Karpas-422 (cell line): ENCODE data around the gene MGMT. TPM values are rescaled to one million over a fixed set of nuclear protein-coding genes. Genes with fewer than 3 reads are reported as not detected.

Source experiments
- DNase-seq: peaks from one replicate; pipeline ENCODE4 v3.0.0-alpha.2; 2015
- H2AFZ ChIP-seq: fragments of 200-600 bp; sonication (generic); 2 replicates; pipeline ENCODE4 v1.6.1; 2014; ENCODE audit warnings: antibody characterized with exemption, low read length, mixed read lengths
- H3K27ac ChIP-seq: fragments of 200-600 bp; sonication (generic); 2 replicates; pipeline ENCODE4 v1.5.1; 2014; ENCODE audit warnings: mild to moderate bottlenecking, low read length, moderate library complexity
- H3K27me3 ChIP-seq: fragments of 200-600 bp; sonication (generic); 2 replicates; pipeline ENCODE4 v1.6.1; 2014; ENCODE audit warnings: low read length, mixed read lengths
- H3K36me3 ChIP-seq: fragments of 200-600 bp; sonication (generic); 2 replicates; pipeline ENCODE4 v1.6.1; 2014; ENCODE audit warnings: low read length, mixed read lengths; ENCODE audit not compliant: insufficient read depth
- H3K4me1 ChIP-seq: fragments of 200-600 bp; sonication (generic); 2 replicates; pipeline ENCODE4 v1.6.1; 2014; ENCODE audit warnings: mild to moderate bottlenecking, low read length, mixed read lengths
- H3K4me2 ChIP-seq: fragments of 200-600 bp; sonication (generic); 2 replicates; pipeline ENCODE4 v1.6.1; 2014; ENCODE audit warnings: low read length, low read depth, mild to moderate bottlenecking; ENCODE audit not compliant: poor library complexity, severe bottlenecking
- H3K4me3 ChIP-seq: fragments of 200-600 bp; sonication (generic); 2 replicates; pipeline ENCODE4 v1.5.1; 2014; ENCODE audit warnings: mild to moderate bottlenecking, antibody characterized with exemption, low read length, mixed read lengths
- H3K79me2 ChIP-seq: fragments of 200-600 bp; sonication (generic); 2 replicates; pipeline ENCODE4 v1.6.1; 2014; ENCODE audit warnings: mild to moderate bottlenecking, low read length, mixed read lengths
- H3K9ac ChIP-seq: fragments of 200-600 bp; sonication (generic); 2 replicates; pipeline ENCODE4 v1.6.0; 2014; ENCODE audit warnings: low read length
- H3K9me2 ChIP-seq: fragments of 200-600 bp; sonication (generic), shearing (Covaris generic); replicated peaks from 2 replicates; pipeline ENCODE4 v1.6.0; 2014; ENCODE audit warnings: mild to moderate bottlenecking, low read length, moderate library complexity; ENCODE audit not compliant: insufficient read depth
- H3K9me3 ChIP-seq: fragments of 300-700, 200-600 bp; sonication (generic); 2 replicates; pipeline ENCODE4 v1.6.1; 2014; ENCODE audit warnings: low read length, mixed read lengths
- H4K20me1 ChIP-seq: fragments of 200-600 bp; sonication (generic); 2 replicates; pipeline ENCODE4 v1.6.1; 2014; ENCODE audit warnings: mild to moderate bottlenecking, antibody characterized with exemption, low read length, low read depth; ENCODE audit not compliant: insufficient read depth
- total RNA-seq: library from RNA; depleted of rRNA; stranded (reverse); fragments of >200 nt; shearing (Covaris generic); gene quantifications from 2 replicates; pipeline ENCODE4 v1.2.3, GENCODE V29; 2014; ENCODE audit warnings: low replicate concordance

The MGMT gene
- total RNA-seq, 1 experiment from 2014 or later: 22.5 TPM

DNA sequence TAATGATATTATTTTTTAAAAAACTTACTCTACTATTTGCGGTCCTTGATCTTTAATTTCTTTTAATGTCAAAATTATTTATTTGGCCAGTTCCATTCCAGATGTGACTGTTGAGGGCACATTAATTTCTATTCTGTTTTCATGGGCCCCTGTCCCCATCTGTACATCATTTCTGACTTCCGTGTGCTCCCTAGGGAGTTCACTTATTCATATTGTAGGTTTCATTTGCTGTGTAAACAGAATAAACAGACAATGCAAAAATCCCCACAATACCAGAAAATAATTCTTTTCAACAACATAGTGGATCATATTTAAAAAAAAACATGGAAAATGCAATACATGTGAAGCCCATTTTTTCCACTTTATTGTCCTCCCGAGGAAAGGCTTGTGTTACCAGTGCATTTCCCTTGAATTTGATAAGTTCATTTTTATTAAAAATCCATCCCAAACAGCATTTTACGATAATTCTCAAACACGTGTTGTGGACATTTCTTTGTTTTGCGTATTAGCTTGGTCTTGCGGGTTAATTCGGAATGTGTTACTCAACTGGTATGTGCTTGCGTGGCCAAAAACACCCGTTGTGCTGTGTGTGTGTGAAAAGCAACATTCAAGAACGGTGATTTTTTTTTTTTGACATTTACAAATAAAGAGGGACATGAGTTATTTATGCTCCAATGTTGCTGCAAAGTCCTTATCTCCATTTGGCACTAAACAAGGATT is 138.4 kb downstream of the MGMT start:
- peak; percentile 32 for DNase-seq
- no peak overlapping the region for H3K9ac ChIP-seq
- H3K27ac ChIP-seq: no peak overlapping the region
- H3K36me3 ChIP-seq: no peaks in the 10 kb centered on the region
- no peaks in the 10 kb centered on the region for H3K9me2 ChIP-seq
- H4K20me1 ChIP-seq: no peaks in the 10 kb centered on the region
- H3K79me2 ChIP-seq: no peaks in the 10 kb centered on the region
- peaks cover 5% of the 10 kb centered on the region for H3K4me1 ChIP-seq
- no peak overlapping the region for H2AFZ ChIP-seq
- H3K9me3 ChIP-seq: no peaks in the 10 kb centered on the region
- no peak overlapping the region for H3K4me3 ChIP-seq
- H3K4me2 ChIP-seq: no peak overlapping the region
- no peaks in the 10 kb centered on the region for H3K27me3 ChIP-seq

DNA sequence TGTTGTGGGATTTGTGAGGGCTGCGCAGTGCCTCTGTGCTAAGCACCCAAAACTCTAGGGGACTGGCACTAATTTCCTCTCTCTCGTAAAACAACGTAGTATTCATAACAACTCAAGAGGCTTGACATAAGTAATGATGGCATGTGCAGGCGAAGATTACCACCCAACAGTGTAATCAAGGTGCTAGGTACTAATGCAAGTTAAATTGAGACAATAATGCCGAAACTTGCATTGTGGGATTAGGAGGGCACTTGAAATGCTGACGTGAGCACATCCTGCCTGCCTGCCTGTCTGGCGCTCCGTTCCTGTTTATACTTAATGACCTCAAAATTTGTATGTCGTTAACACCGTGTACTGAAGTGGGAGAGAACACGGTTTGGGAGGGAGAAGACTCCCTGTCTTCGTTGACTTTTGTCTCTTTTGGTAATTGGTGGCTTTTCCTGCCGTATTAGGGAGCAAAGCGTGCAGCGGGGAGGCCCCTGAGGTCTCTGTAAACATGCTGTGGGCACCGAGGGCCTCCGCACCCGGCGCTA is 139.0 kb downstream of the MGMT start:
- Histone ChIP-seq H3K4me3 (no peak overlapping the region), H3K27ac (no peak overlapping the region), H3K79me2 (no peaks in the 10 kb centered on the region), H3K9me2 (no peaks in the 10 kb centered on the region), H3K36me3 (no peaks in the 10 kb centered on the region), H4K20me1 (no peaks in the 10 kb centered on the region), H3K9me3 (no peaks in the 10 kb centered on the region), H3K9ac (no peak overlapping the region), H3K4me1 (peaks cover 5% of the 10 kb centered on the region), H3K27me3 (no peaks in the 10 kb centered on the region), H3K4me2 (peak overlapping the region; percentile 8), H2AFZ (no peak overlapping the region)
- peak; percentile 42 for DNase-seq

DNA sequence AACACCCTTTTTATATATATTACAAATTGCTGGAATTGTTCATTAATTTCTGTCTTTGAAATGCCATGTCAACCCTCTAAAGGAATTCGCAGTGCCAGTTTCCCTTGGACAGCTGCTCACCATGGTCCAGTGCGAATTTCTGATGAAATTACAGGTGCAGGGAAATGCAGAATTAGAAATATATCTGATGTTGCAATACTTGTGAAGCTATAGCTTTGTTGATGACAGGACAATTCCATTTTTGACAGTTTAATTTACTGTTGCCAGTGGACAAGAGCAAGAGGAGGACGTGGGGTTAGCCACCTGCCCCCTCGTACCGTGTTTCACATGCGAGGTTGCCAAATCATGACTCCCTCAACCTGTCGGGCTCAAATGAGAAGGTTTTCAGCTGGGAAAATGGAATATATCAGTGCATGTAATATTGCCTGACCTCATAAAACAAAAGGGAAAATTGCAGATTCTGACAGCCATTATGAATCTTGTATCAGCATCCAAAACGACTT is 140.6 kb downstream of the MGMT start:
- H4K20me1 ChIP-seq: no peaks in the 10 kb centered on the region
- no peak overlapping the region for H3K9ac ChIP-seq
- H3K4me2 ChIP-seq: no peak overlapping the region
- H3K9me3 ChIP-seq: no peaks in the 10 kb centered on the region
- no peaks in the 10 kb centered on the region for H3K27me3 ChIP-seq
- peak; percentile 25 for DNase-seq
- no peaks in the 10 kb centered on the region for H3K36me3 ChIP-seq
- H3K9me2 ChIP-seq: no peaks in the 10 kb centered on the region
- no peak overlapping the region for H3K27ac ChIP-seq
- H3K4me1 ChIP-seq: peaks cover 5% of the 10 kb centered on the region
- H3K79me2 ChIP-seq: no peaks in the 10 kb centered on the region
- H2AFZ ChIP-seq: no peak overlapping the region
- H3K4me3 ChIP-seq: no peak overlapping the region

DNA sequence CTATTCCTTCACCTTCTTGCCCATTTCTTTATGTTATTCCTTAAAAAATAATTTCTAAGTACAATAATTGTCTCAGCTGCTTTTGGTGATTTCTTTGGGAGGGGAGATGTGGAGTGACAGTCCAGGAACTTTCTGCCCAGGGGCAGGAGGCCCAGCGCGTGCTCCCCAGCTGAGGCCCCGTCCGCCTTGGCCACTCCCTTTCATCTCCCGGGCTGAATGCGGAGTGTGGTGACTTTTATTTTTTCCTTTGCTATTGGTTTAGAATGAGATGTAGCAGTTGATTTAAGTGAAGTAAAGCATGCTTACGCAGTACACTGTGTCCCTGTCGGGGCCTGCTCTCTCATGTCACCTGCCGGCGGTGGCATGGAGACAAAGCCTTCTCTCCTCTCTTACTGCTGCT is 141.6 kb downstream of the MGMT start:
- H2AFZ ChIP-seq: no peak overlapping the region
- H3K4me1 ChIP-seq: peaks cover 5% of the 10 kb centered on the region
- no peaks in the 10 kb centered on the region for H3K79me2 ChIP-seq
- H3K4me3 ChIP-seq: no peak overlapping the region
- H3K27ac ChIP-seq: no peak overlapping the region
- no peaks in the 10 kb centered on the region for H3K36me3 ChIP-seq
- H3K9me3 ChIP-seq: no peaks in the 10 kb centered on the region
- no peak overlapping the region for H3K9ac ChIP-seq
- no peaks in the 10 kb centered on the region for H3K27me3 ChIP-seq
- no peaks in the 10 kb centered on the region for H3K9me2 ChIP-seq
- no peak overlapping the region for H3K4me2 ChIP-seq
- no peak for DNase-seq
- H4K20me1 ChIP-seq: no peaks in the 10 kb centered on the region

DNA sequence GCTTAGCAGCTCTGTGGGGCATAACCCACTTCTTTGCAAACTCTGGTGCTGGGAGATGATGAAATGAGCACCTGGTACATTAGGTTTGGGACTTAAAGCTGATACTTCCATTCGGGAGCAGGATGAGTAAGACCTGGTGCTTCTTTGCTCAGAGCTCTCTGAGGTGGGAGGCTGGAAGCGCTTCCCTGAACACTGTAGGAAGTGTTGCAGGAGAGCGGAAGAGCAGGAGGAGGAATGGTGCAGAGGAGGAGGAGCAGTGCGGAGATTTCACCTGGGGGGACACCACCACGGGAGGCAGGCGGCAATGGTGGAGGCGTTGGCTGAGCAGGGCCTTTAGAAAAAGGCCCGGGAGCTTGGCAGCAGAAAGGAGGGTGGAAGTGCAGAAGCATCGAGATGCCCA is 142.5 kb downstream of the MGMT start:
- H3K27me3 ChIP-seq: no peaks in the 10 kb centered on the region
- H3K79me2 ChIP-seq: no peaks in the 10 kb centered on the region
- no peaks in the 10 kb centered on the region for H3K9me3 ChIP-seq
- H4K20me1 ChIP-seq: no peaks in the 10 kb centered on the region
- H3K9ac ChIP-seq: no peak overlapping the region
- DNase-seq: no peak
- H3K4me1 ChIP-seq: peaks cover 5% of the 10 kb centered on the region
- H3K27ac ChIP-seq: no peak overlapping the region
- H3K9me2 ChIP-seq: no peaks in the 10 kb centered on the region
- no peak overlapping the region for H3K4me3 ChIP-seq
- no peak overlapping the region for H2AFZ ChIP-seq
- H3K36me3 ChIP-seq: no peaks in the 10 kb centered on the region
- H3K4me2 ChIP-seq: no peak overlapping the region

DNA sequence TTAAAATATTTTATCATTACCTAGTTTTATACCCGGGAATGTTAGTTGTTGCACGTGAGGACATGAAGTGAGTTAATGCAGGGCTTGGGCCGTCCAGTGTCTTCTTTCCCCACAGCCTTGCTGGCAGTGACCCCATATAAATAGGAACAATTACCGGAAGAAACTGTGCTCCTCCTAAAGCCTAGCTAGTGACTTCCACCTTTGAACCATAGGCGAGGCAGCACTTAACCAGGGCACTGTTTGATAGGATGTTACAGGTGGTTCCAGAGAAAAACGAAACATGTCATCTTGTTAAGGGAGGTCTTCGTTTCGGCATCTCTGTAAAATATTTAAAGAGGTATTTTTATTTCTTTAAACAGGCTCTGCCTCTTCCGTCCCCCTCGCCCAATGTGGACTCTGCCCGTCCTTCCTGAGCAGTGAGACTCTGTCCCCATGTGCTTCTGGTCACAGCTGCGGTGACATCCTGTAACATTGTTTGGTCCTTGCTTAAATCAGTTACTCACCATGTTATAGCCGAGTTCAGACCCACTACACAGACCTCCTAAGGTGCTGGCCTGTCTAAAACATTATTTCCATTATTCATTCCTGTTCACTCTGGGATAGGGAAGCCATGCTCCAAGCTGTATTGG is 145.6 kb downstream of the MGMT start:
- Histone ChIP-seq H3K9ac (no peak overlapping the region), H3K4me1 (no peaks in the 10 kb centered on the region), H3K4me2 (no peak overlapping the region), H3K9me2 (no peaks in the 10 kb centered on the region), H3K27me3 (no peaks in the 10 kb centered on the region), H4K20me1 (no peaks in the 10 kb centered on the region), H3K27ac (no peak overlapping the region), H3K9me3 (peaks cover 4% of the 10 kb centered on the region; the same call in 1 of the 2 replicates), H3K4me3 (no peak overlapping the region), H3K36me3 (no peaks in the 10 kb centered on the region), H2AFZ (no peak overlapping the region), H3K79me2 (no peaks in the 10 kb centered on the region)
- peak; percentile 5 for DNase-seq

DNA sequence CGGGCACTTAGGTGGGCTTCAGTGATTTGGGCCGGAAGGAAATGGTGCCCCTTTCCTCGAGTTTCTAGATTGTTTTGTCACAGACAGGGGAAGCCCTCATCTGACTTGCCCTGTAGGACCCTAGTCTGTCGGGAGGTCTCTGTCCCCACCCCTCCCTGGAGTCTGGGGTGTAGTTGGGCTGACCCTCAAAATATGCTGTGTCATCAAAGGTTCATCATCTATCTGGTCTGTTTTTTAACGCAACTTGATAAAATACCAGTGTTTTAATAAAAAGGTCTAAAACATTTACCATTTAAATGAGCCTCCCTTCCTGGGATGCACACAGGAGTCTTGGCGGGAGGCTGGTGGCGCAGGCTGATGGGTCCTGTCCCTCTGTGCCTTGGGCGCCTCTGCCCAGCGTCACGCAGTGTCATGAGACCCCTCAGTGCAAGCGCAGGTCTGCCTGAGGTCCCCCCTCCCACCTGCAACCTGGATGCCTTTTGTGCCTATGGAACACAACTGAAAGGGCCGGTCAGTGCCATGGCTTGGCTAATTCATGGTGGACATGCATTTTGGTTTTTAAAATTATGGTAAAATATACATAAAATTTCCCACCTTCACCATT is 146.4 kb downstream of the MGMT start:
- H3K9me2 ChIP-seq: no peaks in the 10 kb centered on the region
- H3K4me1 ChIP-seq: no peaks in the 10 kb centered on the region
- H3K79me2 ChIP-seq: no peaks in the 10 kb centered on the region
- H2AFZ ChIP-seq: no peak overlapping the region
- no peak overlapping the region for H3K4me2 ChIP-seq
- peak; percentile 23 for DNase-seq
- no peaks in the 10 kb centered on the region for H3K36me3 ChIP-seq
- no peak overlapping the region for H3K27ac ChIP-seq
- H3K9me3 ChIP-seq: peaks cover 4% of the 10 kb centered on the region; the same call in 1 of the 2 replicates
- H3K9ac ChIP-seq: no peak overlapping the region
- H3K4me3 ChIP-seq: no peak overlapping the region
- H4K20me1 ChIP-seq: no peaks in the 10 kb centered on the region
- H3K27me3 ChIP-seq: no peaks in the 10 kb centered on the region

DNA sequence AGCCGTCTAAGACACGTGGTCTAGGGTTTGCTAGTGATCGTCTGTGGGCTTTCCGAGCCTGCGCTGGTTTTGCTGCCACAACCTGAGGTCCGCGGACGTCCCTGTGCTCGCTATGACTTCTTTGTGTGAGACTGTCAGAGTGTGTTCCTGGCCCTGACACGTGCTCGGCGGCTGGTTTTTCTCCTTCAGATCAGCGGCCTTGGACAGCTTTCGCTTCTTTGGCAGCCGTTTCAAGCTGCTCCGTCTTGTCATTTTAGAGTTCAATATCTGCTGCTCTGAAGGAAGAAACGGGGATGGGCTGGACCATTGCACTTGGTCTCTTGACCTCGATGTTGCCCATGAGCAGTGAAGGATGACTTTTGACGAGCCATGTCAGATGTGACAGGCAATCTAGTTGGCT is 147.3 kb downstream of the MGMT start:
- Histone ChIP-seq H3K4me3 (no peak overlapping the region), H3K27me3 (no peaks in the 10 kb centered on the region), H3K4me2 (no peak overlapping the region), H3K9me2 (no peaks in the 10 kb centered on the region), H4K20me1 (no peaks in the 10 kb centered on the region), H3K9ac (no peak overlapping the region), H3K79me2 (no peaks in the 10 kb centered on the region), H3K36me3 (no peaks in the 10 kb centered on the region), H3K27ac (no peak overlapping the region), H3K4me1 (no peaks in the 10 kb centered on the region), H2AFZ (no peak overlapping the region), H3K9me3 (peaks cover 4% of the 10 kb centered on the region; the same call in 1 of the 2 replicates)
- peak; percentile 25 for DNase-seq
